A673 (cell line): ENCODE results near the gene OR2F1. TPM values are rescaled to one million over a fixed set of nuclear protein-coding genes. Genes with fewer than 3 reads are reported as not detected.

Experiments used
- BruUV-seq: library from RNA; stranded (reverse); fragments of 400-500 nt; replicated peaks from 2 replicates; lab custom pipeline; 2021; lab: Mats Ljungman, UMichigan
- CTCF ChIA-PET: fragments of 300-600 bp; sonication (Branson Sonifier 250); formaldehyde crosslinking; loops from one replicate; lab custom pipeline; 2022; ENCODE audit warnings: antibody characterized with exemption; lab: Charles Lee
- POLR2A ChIA-PET: fragments of 300-600 bp; sonication (Branson Sonifier 250); formaldehyde crosslinking; loops from one replicate; lab custom pipeline; 2022; ENCODE audit warnings: antibody characterized with exemption; ENCODE audit not compliant: low non-redundant PET; lab: Charles Lee
- DNase-seq: peaks from one replicate; pipeline ENCODE4 v3.0.0-alpha.2; 2015; ENCODE audit warnings: low spot score
- H3K27ac ChIP-seq: fragments of 200-600 bp; sonication (generic); 2 replicates; pipeline ENCODE4 v1.5.1; 2016; ENCODE audit warnings: mixed run types, low read depth, mild to moderate bottlenecking, mixed read lengths, antibody characterized with exemption, low read length; ENCODE audit not compliant: poor library complexity, severe bottlenecking
- H3K27me3 ChIP-seq: fragments of 200-600 bp; sonication (generic); replicated peaks from 2 replicates; pipeline ENCODE4 v1.6.1; 2017; ENCODE audit warnings: mixed run types, low read depth, mild to moderate bottlenecking, mixed read lengths, antibody characterized with exemption, low read length; ENCODE audit not compliant: insufficient read depth, poor library complexity
- H3K36me3 ChIP-seq: fragments of 200-600 bp; sonication (generic); 2 replicates; pipeline ENCODE4 v1.6.1; 2016; ENCODE audit warnings: mixed run types, mild to moderate bottlenecking, mixed read lengths, antibody characterized with exemption, low read length; ENCODE audit not compliant: insufficient read depth, poor library complexity, severe bottlenecking
- H3K4me1 ChIP-seq: fragments of 200-600 bp; sonication (generic); 2 replicates; pipeline ENCODE4 v1.6.1; 2017; ENCODE audit warnings: mixed run types, mild to moderate bottlenecking, mixed read lengths, antibody characterized with exemption, low read length; ENCODE audit not compliant: insufficient read depth, poor library complexity, severe bottlenecking
- H3K4me3 ChIP-seq: fragments of 200-600 bp; sonication (generic); 2 replicates; pipeline ENCODE4 v1.5.1; 2016; ENCODE audit warnings: low read depth, mixed run types, mild to moderate bottlenecking, mixed read lengths, low read length; ENCODE audit not compliant: poor library complexity, severe bottlenecking
- H3K9me3 ChIP-seq: fragments of 200-600 bp; sonication (generic); 2 replicates; pipeline ENCODE4 v1.6.1; 2016; ENCODE audit warnings: mixed run types, low read depth, mild to moderate bottlenecking, mixed read lengths, antibody characterized with exemption, low read length; ENCODE audit not compliant: poor library complexity, severe bottlenecking
- CTCF ChIP-seq: fragments of 300-800, 200-600 bp; sonication (generic); conservative IDR thresholded peaks from 2 replicates; pipeline ENCODE4 v1.5.1; 2017; ENCODE audit warnings: low read depth, mild to moderate bottlenecking, antibody characterized with exemption, low read length, moderate library complexity, mixed read lengths
- EZH2 ChIP-seq: fragments of 200-600 bp; sonication (generic); IDR thresholded peaks from 2 replicates; pipeline ENCODE4 v1.6.1; 2017; ENCODE audit warnings: borderline replicate concordance, low read depth, mild to moderate bottlenecking, mixed read lengths, antibody characterized with exemption, low read length; ENCODE audit not compliant: poor library complexity, severe bottlenecking
- intact Hi-C: fragments of 100-400 bp; cut with micrococcal nuclease; formaldehyde crosslinking; loops from one replicate; pipeline ENCODE4 v1.10.0; 2022; ENCODE audit not compliant: unreplicated experiment
- total RNA-seq: library from RNA; stranded (reverse); gene quantifications from 2 replicates; pipeline ENCODE4 v1.2.3, GENCODE V29; 2021

Gene OR2F1
- total RNA-seq, 1 experiment from 2014 or later, result not detected

GRCh38 chr7:143988976-143989745 lies 34.5 kb downstream of the OR2F1 start:
- no peaks in the 10 kb centered on the region for H3K9me3 ChIP-seq
- intact Hi-C loops, result no loop called here
- DNase-seq, result no peak
- no TSS peak for BruUV-seq
- no peak overlapping the region for H3K4me3 ChIP-seq
- ChIA-PET CTCF (no interaction called here), POLR2A (no interaction called here)
- H3K27ac ChIP-seq, result no peak overlapping the region
- no peaks in the 10 kb centered on the region for H3K27me3 ChIP-seq
- no peaks in the 10 kb centered on the region for H3K4me1 ChIP-seq
- TF ChIP-seq CTCF (no peak), EZH2 (no peak)
- no peaks in the 10 kb centered on the region for H3K36me3 ChIP-seq

- Histone ChIP-seq H3K4me3 (no peak overlapping the region), H3K36me3 (no peaks in the 10 kb centered on the region), H3K4me1 (no peaks in the 10 kb centered on the region), H3K27ac (no peak overlapping the region), H3K27me3 (no peaks in the 10 kb centered on the region), H3K9me3 (no peaks in the 10 kb centered on the region)
- BruUV-seq, result no TSS peak
- no peak for DNase-seq
- POLR2A ChIA-PET, result no interaction called here
- CTCF ChIA-PET, result no interaction called here
- intact Hi-C loops, result no loop called here
- TF ChIP-seq EZH2 (no peak), CTCF (no peak)
These were observed 38.0 kb downstream of the OR2F1 start for GRCh38 chr7:143992670-143993069.

GRCh38 chr7:143993924-143994323 lies 39.3 kb downstream of the OR2F1 start:
- no peak for DNase-seq
- Histone ChIP-seq H3K36me3 (no peaks in the 10 kb centered on the region), H3K9me3 (no peaks in the 10 kb centered on the region), H3K27me3 (no peaks in the 10 kb centered on the region), H3K4me3 (no peak overlapping the region), H3K4me1 (no peaks in the 10 kb centered on the region), H3K27ac (no peak overlapping the region)
- no TSS peak for BruUV-seq
- ChIA-PET POLR2A (no interaction called here), CTCF (no interaction called here)
- no peak for TF ChIP-seq CTCF
- no peak for TF ChIP-seq EZH2
- intact Hi-C loops, result no loop called here
